Nephron (organoid): Measurements from ENCODE around the gene ARHGEF12.

Source experiments
- H3K27ac Mint-ChIP-seq, 3 experiments: 2 replicates each; pipeline ENCODE4 v1.8.0; 2020; ENCODE audit warnings: mixed read lengths in 3 of 3, mild to moderate bottlenecking in 2 of 3, moderate library complexity in 1 of 3
- H3K27me3 Mint-ChIP-seq: 2 replicates; pipeline ENCODE4 v1.8.0; 2021; ENCODE audit warnings: low read depth, mild to moderate bottlenecking, moderate library complexity, mixed read lengths
- H3K36me3 Mint-ChIP-seq: 2 replicates; pipeline ENCODE4 v1.8.0; 2020; ENCODE audit warnings: low read depth, mixed read lengths
- H3K4me1 Mint-ChIP-seq: 2 replicates; pipeline ENCODE4 v1.8.0; 2020; ENCODE audit warnings: mixed read lengths
- H3K4me3 Mint-ChIP-seq, 3 experiments: 2 replicates each; pipeline ENCODE4 v1.8.0; 2020; ENCODE audit warnings: mild to moderate bottlenecking in 3 of 3, mixed read lengths in 3 of 3, moderate library complexity in 2 of 3
- H3K9me3 Mint-ChIP-seq: 2 replicates; pipeline ENCODE4 v1.8.0; 2020; ENCODE audit warnings: mixed read lengths
- TF ChIP-seq, protein P1 (sequence below), 3 experiments: fragments of 200-600 bp; sonication (generic); IDR thresholded peaks; one replicate each; pipeline ENCODE4 v1.5.0; 2021; ENCODE audit warnings: antibody characterized with exemption in 3 of 3; ENCODE audit not compliant: unreplicated experiment in 3 of 3

Gene ARHGEF12

GRCh38 chr11:120343429-120343828, 7.2 kb downstream of the ARHGEF12 start:
- Mint-ChIP-seq H3K27ac (peak overlapping the region in 1 of 3 experiments; percentile 11), H3K36me3 (no peaks in the 10 kb centered on the region), H3K4me1 (peaks cover 61% of the 10 kb centered on the region), H3K9me3 (no peaks in the 10 kb centered on the region), H3K27me3 (no peaks in the 10 kb centered on the region), H3K4me3 (no peak overlapping the region)
- TF ChIP-seq, protein P1, sequence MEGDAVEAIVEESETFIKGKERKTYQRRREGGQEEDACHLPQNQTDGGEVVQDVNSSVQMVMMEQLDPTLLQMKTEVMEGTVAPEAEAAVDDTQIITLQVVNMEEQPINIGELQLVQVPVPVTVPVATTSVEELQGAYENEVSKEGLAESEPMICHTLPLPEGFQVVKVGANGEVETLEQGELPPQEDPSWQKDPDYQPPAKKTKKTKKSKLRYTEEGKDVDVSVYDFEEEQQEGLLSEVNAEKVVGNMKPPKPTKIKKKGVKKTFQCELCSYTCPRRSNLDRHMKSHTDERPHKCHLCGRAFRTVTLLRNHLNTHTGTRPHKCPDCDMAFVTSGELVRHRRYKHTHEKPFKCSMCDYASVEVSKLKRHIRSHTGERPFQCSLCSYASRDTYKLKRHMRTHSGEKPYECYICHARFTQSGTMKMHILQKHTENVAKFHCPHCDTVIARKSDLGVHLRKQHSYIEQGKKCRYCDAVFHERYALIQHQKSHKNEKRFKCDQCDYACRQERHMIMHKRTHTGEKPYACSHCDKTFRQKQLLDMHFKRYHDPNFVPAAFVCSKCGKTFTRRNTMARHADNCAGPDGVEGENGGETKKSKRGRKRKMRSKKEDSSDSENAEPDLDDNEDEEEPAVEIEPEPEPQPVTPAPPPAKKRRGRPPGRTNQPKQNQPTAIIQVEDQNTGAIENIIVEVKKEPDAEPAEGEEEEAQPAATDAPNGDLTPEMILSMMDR (IDR thresholded peaks at IDR 0.05; ENCODE audit: unreplicated experiment in 3 of 3), result no peak

DNA sequence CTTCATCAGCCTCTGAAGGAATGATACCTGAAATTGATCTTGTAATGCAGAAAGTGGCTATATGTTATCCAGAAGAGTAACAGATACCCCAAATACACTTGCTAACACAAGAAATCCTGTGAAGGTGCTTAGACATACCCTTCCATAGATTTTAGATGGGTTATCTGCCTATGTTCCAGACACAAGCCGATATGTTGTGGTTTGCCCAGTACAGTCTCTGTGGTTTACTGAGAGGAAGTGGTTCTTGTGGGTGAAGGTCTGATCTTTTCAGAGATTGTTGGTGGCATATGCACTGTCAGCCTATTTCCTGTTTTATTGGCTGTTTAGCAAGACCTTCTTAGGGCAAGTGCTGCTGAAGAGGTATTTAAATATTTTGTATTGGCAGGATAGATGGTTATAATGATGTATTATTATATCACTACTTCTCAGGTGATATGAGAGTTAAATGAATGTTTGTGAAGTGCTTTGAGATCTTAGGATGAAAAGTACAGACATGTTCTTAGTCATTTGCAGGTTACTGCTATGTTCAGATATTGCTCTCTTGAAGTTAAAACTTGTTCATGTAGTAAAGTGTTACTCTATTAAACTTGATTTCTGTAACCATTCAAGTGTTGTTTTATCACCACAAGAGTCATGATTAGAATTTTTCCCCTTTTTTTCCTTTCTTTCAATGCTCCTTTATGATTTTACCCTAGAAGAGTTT, 8.2 kb downstream of the ARHGEF12 start:
- Mint-ChIP-seq H3K27me3 (no peaks in the 10 kb centered on the region), H3K36me3 (no peaks in the 10 kb centered on the region), H3K9me3 (no peaks in the 10 kb centered on the region), H3K4me3 (no peak overlapping the region), H3K4me1 (peaks cover 61% of the 10 kb centered on the region), H3K27ac (peak overlapping the region; percentile 28 to 83 (median 69))
- TF ChIP-seq, protein P1 (IDR thresholded peaks at IDR 0.05; ENCODE audit: unreplicated experiment in 3 of 3), result no peak

GRCh38 chr11:120346233-120346632, 10.0 kb downstream of the ARHGEF12 start:
- no peaks in the 10 kb centered on the region for H3K9me3 Mint-ChIP-seq
- TF ChIP-seq, protein P1 (IDR thresholded peaks at IDR 0.05; ENCODE audit: unreplicated experiment in 3 of 3), result no peak
- H3K27ac Mint-ChIP-seq, result peak overlapping the region; percentile 89 to 99 (median 95)
- no peaks in the 10 kb centered on the region for H3K27me3 Mint-ChIP-seq
- H3K4me3 Mint-ChIP-seq, result peak overlapping the region; percentile 4 to 71 (median 57)
- peaks cover 58% of the 10 kb centered on the region for H3K4me1 Mint-ChIP-seq
- H3K36me3 Mint-ChIP-seq, result no peaks in the 10 kb centered on the region

- TF ChIP-seq, protein P1 (IDR thresholded peaks at IDR 0.05; ENCODE audit: unreplicated experiment in 3 of 3), result no peak
- Mint-ChIP-seq H3K27ac (peak overlapping the region in 1 of 3 experiments; percentile 9), H3K4me1 (peaks cover 56% of the 10 kb centered on the region), H3K36me3 (no peaks in the 10 kb centered on the region), H3K4me3 (no peak overlapping the region), H3K9me3 (no peaks in the 10 kb centered on the region), H3K27me3 (no peaks in the 10 kb centered on the region)
Observed at GRCh38 chr11:120350637-120351036, 14.4 kb downstream of the ARHGEF12 start.

- TF ChIP-seq, protein P1 (IDR thresholded peaks at IDR 0.05; ENCODE audit: unreplicated experiment in 3 of 3), result no peak
- H3K36me3 Mint-ChIP-seq, result peaks cover 4% of the 10 kb centered on the region
- H3K4me1 Mint-ChIP-seq, result peaks cover 40% of the 10 kb centered on the region
Observed at GRCh38 chr11:120352405-120352804, 16.2 kb downstream of the ARHGEF12 start.

GRCh38 chr11:120354068-120354467, 17.9 kb downstream of the ARHGEF12 start:
- H3K36me3 Mint-ChIP-seq, result peaks cover 10% of the 10 kb centered on the region
- peak overlapping the region in 2 of 3 experiments; percentile 35 to 72 for H3K27ac Mint-ChIP-seq
- TF ChIP-seq, protein P1 (IDR thresholded peaks at IDR 0.05; ENCODE audit: unreplicated experiment in 3 of 3), result no peak
- peaks cover 34% of the 10 kb centered on the region for H3K4me1 Mint-ChIP-seq
- no peak overlapping the region for H3K4me3 Mint-ChIP-seq
- H3K27me3 Mint-ChIP-seq, result no peaks in the 10 kb centered on the region
- no peaks in the 10 kb centered on the region for H3K9me3 Mint-ChIP-seq

More at GRCh38 chr11:120352405-120352804, 16.2 kb downstream of the ARHGEF12 start:
- no peaks in the 10 kb centered on the region for H3K27me3 Mint-ChIP-seq
- peak overlapping the region in 1 of 3 experiments; percentile 65 for H3K27ac Mint-ChIP-seq
- H3K9me3 Mint-ChIP-seq, result no peaks in the 10 kb centered on the region
- H3K4me3 Mint-ChIP-seq, result no peak overlapping the region
